GM18526 (cell line): ENCODE results near the gene HTRA3.

Experiments
- POLR2A ChIP-seq: IDR thresholded peaks from 3 replicates; pipeline ENCODE4 v1.6.1; 2011; ENCODE audit not compliant: insufficient read length; ENCODE audit errors: extremely low read depth

The HTRA3 gene

GRCh38 chr4:8307714-8308113 lies 38.2 kb downstream of the HTRA3 start:
- no peak for TF ChIP-seq POLR2A

- no peak for TF ChIP-seq POLR2A
Observed at GRCh38 chr4:8308144-8308543, 38.6 kb downstream of the HTRA3 start.

GRCh38 chr4:8308856-8309771 lies 39.6 kb downstream of the HTRA3 start:
- TF ChIP-seq POLR2A, result no peak

GRCh38 chr4:8310306-8310705 lies 40.8 kb downstream of the HTRA3 start:
- TF ChIP-seq POLR2A, result no peak

GRCh38 chr4:8311101-8312068 lies 41.8 kb downstream of the HTRA3 start:
- TF ChIP-seq POLR2A, result no peak

GRCh38 chr4:8312069-8312445 lies 42.5 kb downstream of the HTRA3 start:
- TF ChIP-seq POLR2A, result no peak

GRCh38 chr4:8312976-8313375 lies 43.4 kb downstream of the HTRA3 start:
- no peak for TF ChIP-seq POLR2A

GRCh38 chr4:8314691-8315255 lies 45.2 kb downstream of the HTRA3 start:
- no peak for TF ChIP-seq POLR2A

- no peak for TF ChIP-seq POLR2A
Observed at GRCh38 chr4:8315435-8316250, 46.1 kb downstream of the HTRA3 start.

GRCh38 chr4:8316251-8316771 lies 46.8 kb downstream of the HTRA3 start:
- no peak for TF ChIP-seq POLR2A

- TF ChIP-seq POLR2A, result no peak
Observed at GRCh38 chr4:8316911-8317351, 47.4 kb downstream of the HTRA3 start.

- TF ChIP-seq POLR2A, result no peak
Observed at GRCh38 chr4:8317474-8317873, 47.9 kb downstream of the HTRA3 start.

- TF ChIP-seq POLR2A, result no peak
Observed at GRCh38 chr4:8318509-8318908, 49.0 kb downstream of the HTRA3 start.

- TF ChIP-seq POLR2A, result no peak
Observed at GRCh38 chr4:8319061-8319460, 49.5 kb downstream of the HTRA3 start.
